Measurements from ENCODE around the gene FAM50B. TPM values are rescaled to one million over a fixed set of nuclear protein-coding genes. Genes with fewer than 3 reads are reported as not detected.

Gene FAM50B
- total RNA-seq, 1 donor from 2014 or later = 9.1 TPM

- Mint-ChIP-seq H3K4me1 (ENCODE audit: low read depth) (peaks cover 4% of the 10 kb centered on the region), H3K4me3 (no peak overlapping the region), H3K27ac (no peak overlapping the region), H3K9me3 (no peaks in the 10 kb centered on the region), H3K36me3 (ENCODE audit: low read depth) (no peaks in the 10 kb centered on the region), H3K27me3 (ENCODE audit: insufficient read depth) (peaks cover 28% of the 10 kb centered on the region)
- DNase-seq (ENCODE audit: low spot score) = no peak
- intact Hi-C loops (cut with micrococcal nuclease) = no loop called here
These were observed 49.9 kb downstream of the FAM50B start for GRCh38 chr6:3899061-3899460.

- Mint-ChIP-seq H3K27me3 (ENCODE audit: insufficient read depth) (peaks cover 28% of the 10 kb centered on the region), H3K36me3 (ENCODE audit: low read depth) (no peaks in the 10 kb centered on the region), H3K9me3 (no peaks in the 10 kb centered on the region), H3K27ac (no peak overlapping the region), H3K4me1 (ENCODE audit: low read depth) (peaks cover 4% of the 10 kb centered on the region), H3K4me3 (no peak overlapping the region)
- intact Hi-C loops (cut with micrococcal nuclease) = no loop called here
- no peak for DNase-seq (ENCODE audit: low spot score)
These were observed 50.8 kb downstream of the FAM50B start for GRCh38 chr6:3899970-3900439.

Other genes with a start within 250 kb of the FAM50B start
- gene PXDC1, start 97.7 kb upstream of the FAM50B start, total RNA-seq = 0.12 and 0.57 TPM in 2 replicates
- not detected in 2 replicates for gene FAM217A, start 229.8 kb downstream of the FAM50B start, total RNA-seq